HepG2 (cell line): ENCODE measurements around the gene MEGF11. TPM values are rescaled to one million over a fixed set of nuclear protein-coding genes. Genes with fewer than 3 reads are reported as not detected.

Source experiments
- ATAC-seq: fragments of 200-7000 bp; cut with Tn5 transposase; 3 replicates; pipeline ENCODE4 v1.9.1; 2020; ENCODE audit warnings: mild to moderate bottlenecking, moderate library complexity
- BruUV-seq: library from RNA; stranded (reverse); fragments of 400-500 nt; replicated peaks from 2 replicates; lab custom pipeline; 2021; lab: Mats Ljungman, UMichigan
- CTCF ChIA-PET: fragments of 300-600 bp; formaldehyde crosslinking; extraction: SDS; loops from one replicate; lab custom pipeline; 2021; ENCODE audit warnings: low total read pairs, inconsistent platforms, low intra/inter-chr PET ratio; lab: Yijun Ruan, JAX
- POLR2A ChIA-PET: fragments of 350-600 bp; sonication (Branson Sonifier 250); formaldehyde crosslinking; loops from one replicate; lab custom pipeline; 2020; ENCODE audit warnings: antibody characterized with exemption, inconsistent platforms; lab: Yijun Ruan, JAX
- DNase-seq: peaks from one replicate; pipeline ENCODE4 v3.0.0-alpha.2; 2015; ENCODE audit warnings: low spot score
- FAIRE-seq: peaks from 3 replicates; lab custom pipeline; 2011; peaks lifted over from hg19 to GRCh38; lab: Jason Lieb, UNC
- H2AFZ ChIP-seq: one replicate; pipeline ENCODE4 v1.6.1; 2011; ENCODE audit warnings: low read length, inconsistent platforms
- H3K27ac ChIP-seq: fragments of 300-600 bp; 3 replicates; pipeline ENCODE4 v1.8.0; 2011; ENCODE audit warnings: mixed run types, mild to moderate bottlenecking, mixed read lengths, low read length, inconsistent platforms; ENCODE audit not compliant: insufficient read depth; ENCODE audit errors: extremely low read length
- H3K27me3 ChIP-seq, 2 experiments: fragments of 200-600 bp in 1 of 2; 2 replicates in 1 of 2; 3 replicates in 1 of 2; pipeline versions ENCODE4 v1.6.0 to v1.8.0; 2011; ENCODE audit warnings: low read length in 2 of 2, mild to moderate bottlenecking in 2 of 2, moderate library complexity in 2 of 2, inconsistent platforms in 1 of 2; ENCODE audit not compliant: insufficient read depth in 2 of 2, control insufficient read depth in 1 of 2
- H3K36me3 ChIP-seq, 2 experiments: fragments of 200-600 bp in 1 of 2; replicated peaks in 1 of 2; 2 replicates in 1 of 2; 3 replicates in 1 of 2; pipeline versions ENCODE4 v1.5.1 to v1.8.0; 2011; ENCODE audit warnings: low read length in 2 of 2, inconsistent platforms in 1 of 2; ENCODE audit not compliant: insufficient read depth in 2 of 2, control insufficient read depth in 1 of 2
- H3K4me1 ChIP-seq: 2 replicates; pipeline ENCODE4 v1.5.1; 2012; ENCODE audit warnings: low read length, inconsistent platforms; ENCODE audit not compliant: insufficient read depth
- H3K4me2 ChIP-seq: 2 replicates; pipeline ENCODE4 v1.6.0; 2011; ENCODE audit warnings: low read depth, low read length, inconsistent platforms
- H3K4me3 ChIP-seq, 3 experiments: fragments of 200-600 bp in 1 of 3; sonication (generic), shearing (Covaris generic) in 1 of 3; replicated peaks in 1 of 3; 2 replicates each; pipeline ENCODE4 v1.5.1; 2011 to 2016; ENCODE audit warnings: low read length in 3 of 3, inconsistent platforms in 2 of 3, low read depth in 2 of 3, mild to moderate bottlenecking in 2 of 3, control low read depth in 1 of 3, mixed read lengths in 1 of 3; ENCODE audit not compliant: insufficient read depth in 1 of 3
- H3K79me2 ChIP-seq: one replicate; pipeline ENCODE4 v1.6.1; 2011; ENCODE audit warnings: low read length, inconsistent platforms; ENCODE audit not compliant: insufficient read depth
- H3K9ac ChIP-seq: 2 replicates; pipeline ENCODE4 v1.6.0; 2011; ENCODE audit warnings: mild to moderate bottlenecking, low read depth, low read length, inconsistent platforms; ENCODE audit not compliant: insufficient read depth
- H3K9me3 ChIP-seq: 2 replicates; pipeline ENCODE4 v1.5.1; 2012; ENCODE audit warnings: mild to moderate bottlenecking, low read length
- H4K20me1 ChIP-seq: 2 replicates; pipeline ENCODE4 v1.6.0; 2011; ENCODE audit warnings: inconsistent platforms, mild to moderate bottlenecking, low read length, moderate library complexity; ENCODE audit not compliant: insufficient read depth
- GATA4 ChIP-seq: sonication (generic); IDR thresholded peaks from 2 replicates; pipeline ENCODE4 v1.6.1; 2016; ENCODE audit warnings: antibody characterized with exemption, low read depth, borderline replicate concordance
- GTF3A ChIP-seq: sonication (generic); formaldehyde crosslinking; conservative IDR thresholded peaks from 2 replicates; pipeline ENCODE4 v1.4.0; 2020; ENCODE audit warnings: mild to moderate bottlenecking, missing genetic modification reagents
- ZNF746 ChIP-seq: sonication (generic); formaldehyde crosslinking; IDR thresholded peaks from 2 replicates; pipeline ENCODE4 v1.8.0; 2022; ENCODE audit warnings: mild to moderate bottlenecking, missing genetic modification reagents
- ZNF781 ChIP-seq: sonication (generic); formaldehyde crosslinking; IDR thresholded peaks from 2 replicates; pipeline ENCODE4 v1.5.1; 2020; ENCODE audit warnings: borderline replicate concordance, mild to moderate bottlenecking, missing genetic modification reagents; ENCODE audit errors: not compliant biosample characterization
- ZNF878 ChIP-seq: sonication (generic); formaldehyde crosslinking; IDR thresholded peaks from 2 replicates; pipeline ENCODE4 v1.8.1; 2023; ENCODE audit warnings: mild to moderate bottlenecking, missing genetic modification reagents, moderate library complexity
- WGBS: methylation state at CpG from one replicate; pipeline ENCODE4 v1.1.6; 2017; ENCODE audit warnings: low lambda C conversion rate; 5-methylcytosine and 5-hydroxymethylcytosine counted together
- in situ Hi-C: cut with HindIII; loops from 2 replicates; pipeline ENCODE4 v1.10.0; 2017; ENCODE audit warnings: low pct_unique_long_range_greater_than_20kb; ENCODE audit not compliant: extremely low pct_ligation_motif_present
- intact Hi-C: fragments of 100-400 bp; cut with micrococcal nuclease; formaldehyde crosslinking; loops from one replicate; pipeline ENCODE4 v1.10.0; 2022; ENCODE audit not compliant: unreplicated experiment
- polyA plus RNA-seq, 8 experiments: library from polyadenylated mRNA; depleted of rRNA in 3 of 8; stranded (reverse) in 7 of 8; unstranded in 1 of 8; fragments of >200 nt; fragmentation: Illumina TruSeq in 4 of 8; extraction: Trizol in 4 of 8; gene quantifications; 2 replicates each; pipeline versions ENCODE4 v1.2.1 to v1.2.3, GENCODE V29; 2011 to 2016; ENCODE audit warnings: low read depth in 4 of 8, missing spikeins in 1 of 8, mixed read lengths in 1 of 8; ENCODE audit not compliant: insufficient read depth in 1 of 8
- total RNA-seq, 5 experiments: library from RNA; depleted of rRNA; stranded (reverse); fragments of >200 nt; fragmentation: Illumina TruSeq; extraction: Trizol; gene quantifications; 2 replicates each; pipeline ENCODE4 v1.2.3, GENCODE V29; 2016; ENCODE audit warnings: low read depth in 1 of 5
- TF ChIP-seq, protein P1 (sequence below): fragments of 450-650 bp; IDR thresholded peaks from 2 replicates; pipeline ENCODE4 v1.6.1; 2017; ENCODE audit warnings: mild to moderate bottlenecking
- TF ChIP-seq, protein P2 (sequence below): sonication (generic); formaldehyde crosslinking; IDR thresholded peaks from 2 replicates; pipeline ENCODE4 v1.5.0; 2020; ENCODE audit warnings: missing genetic modification reagents, mild to moderate bottlenecking, borderline replicate concordance

Gene MEGF11
- total and polyA plus RNA-seq, 2 of the 13 experiments (the other 11 are each of a cell fraction or from before 2014, with no cell fraction given): not detected

DNA sequence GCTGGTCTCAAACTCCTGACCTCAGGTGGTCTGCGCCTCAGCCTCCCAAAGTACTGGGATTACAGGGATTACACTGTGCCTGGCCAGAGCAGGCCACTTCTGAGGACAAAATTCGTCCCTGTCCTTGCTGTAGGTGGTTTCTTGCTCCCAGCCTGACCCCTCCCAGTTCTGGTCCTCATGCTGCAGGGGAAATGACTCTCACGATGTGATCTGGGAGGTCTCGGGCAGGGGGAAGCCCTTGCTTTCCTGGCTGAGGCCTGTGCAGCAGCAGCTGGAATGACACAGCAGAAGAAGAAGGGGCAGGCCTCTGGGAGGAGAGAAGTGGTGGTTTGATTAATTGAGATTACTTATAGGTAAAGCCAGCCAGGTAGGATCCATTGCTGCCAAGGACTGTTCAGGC is 39.3 kb downstream of the MEGF11 start:
- Histone ChIP-seq H3K9ac (no peak overlapping the region), H2AFZ (no peak overlapping the region), H3K27ac (no peak overlapping the region), H3K9me3 (no peaks in the 10 kb centered on the region), H3K79me2 (no peaks in the 10 kb centered on the region), H3K27me3 (peaks cover 4 to 39% of the 10 kb centered on the region in 2 experiments; a peak in 4 of 5 replicates), H4K20me1 (no peaks in the 10 kb centered on the region), H3K4me1 (no peaks in the 10 kb centered on the region), H3K4me2 (no peak overlapping the region), H3K4me3 (no peak overlapping the region), H3K36me3 (no peaks in the 10 kb centered on the region)
- TF ChIP-seq ZNF746 (CRISPR knock-in tag) (no peak), GTF3A (CRISPR knock-in tag) (no peak), GATA4 (no peak), ZNF878 (no peak), ZNF781 (CRISPR knock-in tag) (no peak)
- TF ChIP-seq, protein P1, sequence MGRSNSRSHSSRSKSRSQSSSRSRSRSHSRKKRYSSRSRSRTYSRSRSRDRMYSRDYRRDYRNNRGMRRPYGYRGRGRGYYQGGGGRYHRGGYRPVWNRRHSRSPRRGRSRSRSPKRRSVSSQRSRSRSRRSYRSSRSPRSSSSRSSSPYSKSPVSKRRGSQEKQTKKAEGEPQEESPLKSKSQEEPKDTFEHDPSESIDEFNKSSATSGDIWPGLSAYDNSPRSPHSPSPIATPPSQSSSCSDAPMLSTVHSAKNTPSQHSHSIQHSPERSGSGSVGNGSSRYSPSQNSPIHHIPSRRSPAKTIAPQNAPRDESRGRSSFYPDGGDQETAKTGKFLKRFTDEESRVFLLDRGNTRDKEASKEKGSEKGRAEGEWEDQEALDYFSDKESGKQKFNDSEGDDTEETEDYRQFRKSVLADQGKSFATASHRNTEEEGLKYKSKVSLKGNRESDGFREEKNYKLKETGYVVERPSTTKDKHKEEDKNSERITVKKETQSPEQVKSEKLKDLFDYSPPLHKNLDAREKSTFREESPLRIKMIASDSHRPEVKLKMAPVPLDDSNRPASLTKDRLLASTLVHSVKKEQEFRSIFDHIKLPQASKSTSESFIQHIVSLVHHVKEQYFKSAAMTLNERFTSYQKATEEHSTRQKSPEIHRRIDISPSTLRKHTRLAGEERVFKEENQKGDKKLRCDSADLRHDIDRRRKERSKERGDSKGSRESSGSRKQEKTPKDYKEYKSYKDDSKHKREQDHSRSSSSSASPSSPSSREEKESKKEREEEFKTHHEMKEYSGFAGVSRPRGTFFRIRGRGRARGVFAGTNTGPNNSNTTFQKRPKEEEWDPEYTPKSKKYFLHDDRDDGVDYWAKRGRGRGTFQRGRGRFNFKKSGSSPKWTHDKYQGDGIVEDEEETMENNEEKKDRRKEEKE: no peak
- TF ChIP-seq, protein P2, sequence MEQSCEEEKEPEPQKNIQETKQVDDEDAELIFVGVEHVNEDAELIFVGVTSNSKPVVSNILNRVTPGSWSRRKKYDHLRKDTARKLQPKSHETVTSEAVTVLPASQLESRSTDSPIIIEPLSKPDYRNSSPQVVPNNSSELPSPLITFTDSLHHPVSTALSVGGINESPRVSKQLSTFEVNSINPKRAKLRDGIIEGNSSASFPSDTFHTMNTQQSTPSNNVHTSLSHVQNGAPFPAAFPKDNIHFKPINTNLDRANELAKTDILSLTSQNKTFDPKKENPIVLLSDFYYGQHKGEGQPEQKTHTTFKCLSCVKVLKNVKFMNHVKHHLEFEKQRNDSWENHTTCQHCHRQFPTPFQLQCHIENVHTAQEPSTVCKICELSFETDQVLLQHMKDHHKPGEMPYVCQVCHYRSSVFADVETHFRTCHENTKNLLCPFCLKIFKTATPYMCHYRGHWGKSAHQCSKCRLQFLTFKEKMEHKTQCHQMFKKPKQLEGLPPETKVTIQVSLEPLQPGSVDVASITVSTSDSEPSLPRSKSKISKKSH: no peak
- ChIA-PET POLR2A (interaction anchor here (0.7 kb wide), 1 partner anchor 541 kb away, joined by 3 read pairs; no protein-coding TSS in a partner anchor), CTCF (no interaction called here)
- ATAC-seq (no peak), DNase-seq (no peak), FAIRE-seq (no peak)
- BruUV-seq: no TSS peak
- 6% methylated on average over 4 of the region's 4 CpGs for whole genome bisulfite sequencing
- intact Hi-C loops (no loop called here), in situ Hi-C loops (no loop called here)
